ENCODE measurements around the gene KRT38.
"Not testable (repeated sequence)": the region's sequence is repeated elsewhere in the genome, so short reads cannot be mapped to it uniquely, and the experiment has no call there.

The KRT38 gene

GRCh38 chr17:41395611-41396010, 45.2 kb downstream of the KRT38 start:
- no peaks in the 10 kb centered on the region for H3K9me3 ChIP-seq (ENCODE audit: low read length)
- H3K36me3 ChIP-seq (ENCODE audit: insufficient read depth, low read length) = no peaks in the 10 kb centered on the region
- H3K4me1 ChIP-seq (ENCODE audit: insufficient read depth, low read length) = no peaks in the 10 kb centered on the region
- H2AFZ ChIP-seq (ENCODE audit: low read depth, low read length) = no peak overlapping the region
- no peaks in the 10 kb centered on the region for H3K27me3 ChIP-seq (ENCODE audit: insufficient read depth, low read length)
- no peak overlapping the region for H3K4me3 ChIP-seq (ENCODE audit: low read length)

DNA sequence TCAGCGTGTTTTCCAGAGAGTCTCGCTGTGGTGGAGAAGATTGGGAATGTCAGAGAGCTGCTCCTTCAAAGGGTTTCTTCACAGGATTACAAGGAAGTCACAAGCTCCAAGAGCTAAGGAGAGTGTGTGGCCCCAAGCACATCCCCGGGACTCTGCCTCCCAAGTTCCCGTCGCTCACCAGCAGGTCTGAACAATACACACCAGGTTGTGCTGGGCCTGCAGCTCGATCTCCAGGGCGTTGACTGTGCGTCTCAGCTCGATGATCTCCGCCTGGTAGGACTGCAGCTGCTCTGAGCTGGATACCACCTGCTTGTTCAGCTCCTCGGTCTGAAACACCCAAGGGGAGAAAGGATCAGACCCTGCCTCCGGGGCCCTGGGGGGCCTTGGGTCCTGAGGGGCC, 45.7 kb downstream of the KRT38 start:
- H3K4me3 ChIP-seq (ENCODE audit: low read length); H2AFZ ChIP-seq (ENCODE audit: low read depth, low read length); H3K36me3 ChIP-seq (ENCODE audit: insufficient read depth, low read length): not testable (repeated sequence)

DNA sequence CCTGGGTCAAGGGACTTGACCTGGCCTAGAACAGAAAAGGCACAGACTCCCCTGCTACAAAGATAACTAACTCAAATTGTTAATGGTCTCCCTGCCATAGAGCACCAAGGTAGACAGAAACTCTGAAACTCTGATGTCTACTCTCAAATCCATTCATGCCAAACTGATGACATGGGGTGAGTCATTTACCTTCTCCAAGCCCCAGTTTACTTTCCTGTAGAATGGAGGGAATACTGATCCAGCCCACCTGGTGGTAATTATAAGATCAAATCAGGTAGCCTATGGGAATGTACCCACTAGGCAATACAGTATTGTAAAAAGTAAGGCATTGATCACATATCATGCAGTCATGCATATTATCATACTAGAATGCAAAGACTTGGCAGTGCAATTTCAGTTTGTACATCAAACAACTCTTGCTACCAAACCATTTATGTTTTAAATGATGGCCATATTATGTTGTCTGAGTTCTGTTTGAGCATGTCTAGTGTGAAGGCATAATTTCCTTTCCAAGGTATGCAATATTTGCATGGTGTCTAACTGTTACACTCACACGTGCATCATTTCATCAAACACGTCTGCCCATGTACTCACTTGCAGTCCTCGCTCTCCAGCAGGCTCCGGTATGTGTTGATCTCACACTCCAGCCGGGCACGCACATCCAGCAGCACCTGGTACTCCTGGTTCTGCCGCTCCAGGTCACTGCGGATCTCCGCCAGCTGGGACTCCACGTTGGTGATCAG, 46.4 kb downstream of the KRT38 start:
- H3K27me3 ChIP-seq (ENCODE audit: insufficient read depth, low read length) = no peaks in the 10 kb centered on the region
- H3K36me3 ChIP-seq (ENCODE audit: insufficient read depth, low read length) = no peaks in the 10 kb centered on the region
- no peaks in the 10 kb centered on the region for H3K4me1 ChIP-seq (ENCODE audit: insufficient read depth, low read length)
- no peak overlapping the region for H3K4me3 ChIP-seq (ENCODE audit: low read length)
- no peak overlapping the region for H2AFZ ChIP-seq (ENCODE audit: low read depth, low read length)
- no peaks in the 10 kb centered on the region for H3K9me3 ChIP-seq (ENCODE audit: low read length)

More for the DNA sequence above, 45.7 kb downstream of the KRT38 start:
- H3K4me1 ChIP-seq (ENCODE audit: insufficient read depth, low read length); H3K9me3 ChIP-seq (ENCODE audit: low read length); H3K27me3 ChIP-seq (ENCODE audit: insufficient read depth, low read length): not testable (repeated sequence)

GRCh38 chr17:41393826-41394225, 47.0 kb downstream of the KRT38 start:
- H3K4me1 ChIP-seq (ENCODE audit: insufficient read depth, low read length) = no peaks in the 10 kb centered on the region
- no peak overlapping the region for H2AFZ ChIP-seq (ENCODE audit: low read depth, low read length)
- H3K36me3 ChIP-seq (ENCODE audit: insufficient read depth, low read length) = no peaks in the 10 kb centered on the region
- H3K9me3 ChIP-seq (ENCODE audit: low read length) = no peaks in the 10 kb centered on the region
- H3K4me3 ChIP-seq (ENCODE audit: low read length) = no peak overlapping the region
- H3K27me3 ChIP-seq (ENCODE audit: insufficient read depth, low read length) = no peaks in the 10 kb centered on the region

DNA sequence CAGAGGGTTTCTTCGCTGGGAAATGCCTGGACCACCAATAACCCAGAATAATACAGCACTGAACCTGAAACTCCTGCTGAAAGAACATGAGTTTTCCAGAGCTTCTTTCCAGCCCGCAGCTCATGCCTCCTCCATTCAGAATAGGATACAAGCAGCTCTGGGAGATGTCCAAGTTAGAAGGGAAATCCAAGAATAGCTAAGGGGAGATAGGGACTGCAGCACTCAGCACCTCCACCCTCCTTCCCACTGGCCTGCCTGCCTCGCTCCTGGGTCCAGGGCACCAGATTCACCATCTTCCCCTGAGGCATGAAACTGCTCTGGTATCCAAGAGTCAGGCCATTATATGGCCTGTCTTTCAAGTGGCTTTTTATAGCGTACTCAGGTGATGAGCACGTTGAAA, 47.5 kb downstream of the KRT38 start:
- Histone ChIP-seq H2AFZ (ENCODE audit: low read depth, low read length) (no peak overlapping the region), H3K36me3 (ENCODE audit: insufficient read depth, low read length) (no peaks in the 10 kb centered on the region), H3K4me3 (ENCODE audit: low read length) (no peak overlapping the region), H3K4me1 (ENCODE audit: insufficient read depth, low read length) (no peaks in the 10 kb centered on the region), H3K27me3 (ENCODE audit: insufficient read depth, low read length) (no peaks in the 10 kb centered on the region), H3K9me3 (ENCODE audit: low read length) (no peaks in the 10 kb centered on the region)

- H3K36me3 ChIP-seq (ENCODE audit: insufficient read depth, low read length) = no peaks in the 10 kb centered on the region
- no peak overlapping the region for H3K4me3 ChIP-seq (ENCODE audit: low read length)
- no peaks in the 10 kb centered on the region for H3K9me3 ChIP-seq (ENCODE audit: low read length)
- H3K4me1 ChIP-seq (ENCODE audit: insufficient read depth, low read length) = no peaks in the 10 kb centered on the region
- no peak overlapping the region for H2AFZ ChIP-seq (ENCODE audit: low read depth, low read length)
- no peaks in the 10 kb centered on the region for H3K27me3 ChIP-seq (ENCODE audit: insufficient read depth, low read length)
These were observed 48.5 kb downstream of the KRT38 start for GRCh38 chr17:41392278-41392677.

DNA sequence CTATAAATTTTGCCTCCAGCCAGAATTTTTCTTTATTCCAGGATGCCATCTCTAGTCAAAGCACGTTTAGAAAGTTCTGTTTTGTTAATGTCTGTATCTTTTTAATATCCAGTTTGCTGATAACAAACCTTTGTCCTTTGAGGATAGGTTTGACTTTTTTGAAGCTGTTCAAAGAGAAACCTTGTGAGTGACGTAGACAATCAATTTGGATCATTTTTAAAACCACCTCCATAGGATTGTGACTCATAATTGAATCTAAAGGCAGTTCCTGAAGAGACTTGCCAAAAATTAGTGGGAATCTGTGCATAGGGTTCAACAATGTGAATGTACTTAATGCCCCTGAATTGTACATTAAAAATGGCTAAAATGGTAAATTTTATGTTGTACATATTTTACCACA, 49.2 kb downstream of the KRT38 start:
- Histone ChIP-seq H3K9me3 (ENCODE audit: low read length) (no peaks in the 10 kb centered on the region), H3K36me3 (ENCODE audit: insufficient read depth, low read length) (no peaks in the 10 kb centered on the region), H2AFZ (ENCODE audit: low read depth, low read length) (no peak overlapping the region), H3K27me3 (ENCODE audit: insufficient read depth, low read length) (no peaks in the 10 kb centered on the region), H3K4me1 (ENCODE audit: insufficient read depth, low read length) (no peaks in the 10 kb centered on the region), H3K4me3 (ENCODE audit: low read length) (no peak overlapping the region)

GRCh38 chr17:41390411-41390938, 50.3 kb downstream of the KRT38 start:
- Histone ChIP-seq H2AFZ (ENCODE audit: low read depth, low read length) (no peak overlapping the region), H3K9me3 (ENCODE audit: low read length) (no peaks in the 10 kb centered on the region), H3K27me3 (ENCODE audit: insufficient read depth, low read length) (no peaks in the 10 kb centered on the region), H3K4me3 (ENCODE audit: low read length) (no peak overlapping the region), H3K4me1 (ENCODE audit: insufficient read depth, low read length) (no peaks in the 10 kb centered on the region), H3K36me3 (ENCODE audit: insufficient read depth, low read length) (no peaks in the 10 kb centered on the region)

DNA sequence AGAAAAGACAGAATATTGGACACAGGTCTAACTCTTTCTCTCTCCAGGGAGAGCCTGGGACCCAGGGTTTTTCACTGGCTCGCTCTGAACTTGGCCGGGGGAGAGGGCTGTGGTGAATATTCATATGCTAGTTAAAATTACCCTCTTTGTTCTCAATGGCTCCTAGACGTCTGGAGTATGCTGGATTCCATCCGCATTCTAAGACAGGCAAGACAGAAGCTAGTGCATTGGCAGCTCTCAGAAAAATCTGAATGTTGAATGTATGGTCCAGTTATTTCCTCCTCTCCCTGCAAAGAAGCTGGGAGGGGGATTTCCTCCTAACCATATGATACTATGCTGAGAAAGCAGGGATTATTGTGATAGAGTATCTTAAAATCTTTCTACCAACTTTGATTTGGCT, 53.1 kb downstream of the KRT38 start:
- Histone ChIP-seq H3K9me3 (ENCODE audit: low read length) (no peaks in the 10 kb centered on the region), H2AFZ (ENCODE audit: low read depth, low read length) (no peak overlapping the region), H3K36me3 (ENCODE audit: insufficient read depth, low read length) (no peaks in the 10 kb centered on the region)

DNA sequence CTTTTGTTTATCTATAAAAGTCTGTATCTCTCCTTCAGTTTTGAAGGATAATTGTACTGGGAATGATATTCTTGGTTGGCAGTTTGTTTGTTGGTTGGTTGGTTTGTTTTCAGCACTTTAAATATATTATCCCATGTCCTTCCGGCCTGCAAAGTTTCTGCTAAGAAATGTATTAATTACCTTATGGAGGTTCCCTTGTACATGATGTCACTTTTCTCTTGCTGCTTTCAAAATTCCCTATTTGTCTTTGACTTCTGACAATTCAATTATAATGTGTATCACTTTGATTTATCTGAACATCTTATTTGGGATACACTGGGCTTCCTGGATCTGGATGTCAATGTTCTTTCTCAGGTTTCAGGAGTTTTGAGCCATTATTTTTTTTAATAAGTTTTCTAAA, 54.6 kb downstream of the KRT38 start:
- Histone ChIP-seq H3K4me1 (ENCODE audit: insufficient read depth, low read length) (no peaks in the 10 kb centered on the region), H2AFZ (ENCODE audit: low read depth, low read length) (no peak overlapping the region), H3K4me3 (ENCODE audit: low read length) (no peak overlapping the region), H3K9me3 (ENCODE audit: low read length) (no peaks in the 10 kb centered on the region), H3K27me3 (ENCODE audit: insufficient read depth, low read length) (no peaks in the 10 kb centered on the region), H3K36me3 (ENCODE audit: insufficient read depth, low read length) (no peaks in the 10 kb centered on the region)

More for the DNA sequence above, 53.1 kb downstream of the KRT38 start:
- Histone ChIP-seq H3K4me3 (ENCODE audit: low read length) (no peak overlapping the region), H3K27me3 (ENCODE audit: insufficient read depth, low read length) (no peaks in the 10 kb centered on the region), H3K4me1 (ENCODE audit: insufficient read depth, low read length) (no peaks in the 10 kb centered on the region)

Measured in neuron (in vitro differentiated cells).